CD8-positive, alpha-beta memory T cell (primary cell): ENCODE data around the gene TMED6. TPM values are rescaled to one million over a fixed set of nuclear protein-coding genes. Genes with fewer than 3 reads are reported as not detected.

Experiments
- CTCF ChIA-PET: fragments of 350-600 bp; sonication (Branson Sonifier 250); formaldehyde crosslinking; loops from one replicate; lab custom pipeline; 2021; ENCODE audit warnings: antibody characterized with exemption; lab: Charles Lee
- POLR2A ChIA-PET: fragments of 350-600 bp; sonication (Branson Sonifier 250); formaldehyde crosslinking; loops from one replicate; lab custom pipeline; 2021; ENCODE audit warnings: antibody characterized with exemption; lab: Charles Lee
- DNase-seq, 5 donors: peaks; one replicate each; pipeline versions ENCODE4 v3.0.0 to v3.0.0-alpha.2; 2020 to 2022; ENCODE audit warnings: mixed read lengths in 1 of 5
- H3K27ac ChIP-seq: one replicate; pipeline ENCODE4 v1.7.0; 2013; ENCODE audit warnings: low read depth, mild to moderate bottlenecking, low read length, moderate library complexity
- H3K27me3 ChIP-seq: 2 replicates; pipeline ENCODE4 v1.7.0; 2013; ENCODE audit warnings: low read length, mild to moderate bottlenecking; ENCODE audit not compliant: insufficient read depth, poor library complexity, severe bottlenecking
- H3K36me3 ChIP-seq: 2 replicates; pipeline ENCODE4 v1.7.0; 2013; ENCODE audit warnings: mild to moderate bottlenecking, low read length, moderate library complexity; ENCODE audit not compliant: insufficient read depth
- H3K4me1 ChIP-seq: 2 replicates; pipeline ENCODE4 v1.7.0; 2013; ENCODE audit warnings: mild to moderate bottlenecking, low read length, moderate library complexity; ENCODE audit not compliant: insufficient read depth
- H3K4me3 ChIP-seq: 2 replicates; pipeline ENCODE4 v1.7.0; 2013; ENCODE audit warnings: mild to moderate bottlenecking, low read length
- H3K9me3 ChIP-seq: 2 replicates; pipeline ENCODE4 v1.7.0; 2013; ENCODE audit warnings: mild to moderate bottlenecking, low read length
- H3K27ac Mint-ChIP-seq, 8 donors: one replicate each; pipeline ENCODE4 v1.8.0; 2020 to 2021; ENCODE audit warnings: mixed read lengths in 8 of 8, mild to moderate bottlenecking in 6 of 8, inconsistent platforms in 3 of 8, moderate library complexity in 3 of 8
- H3K27me3 Mint-ChIP-seq, 2 donors: one replicate each; pipeline ENCODE4 v1.8.0; 2020 to 2021; ENCODE audit warnings: mixed read lengths in 2 of 2, mild to moderate bottlenecking in 1 of 2, moderate library complexity in 1 of 2
- H3K36me3 Mint-ChIP-seq, 3 donors: one replicate each; pipeline ENCODE4 v1.8.0; 2020 to 2021; ENCODE audit warnings: mixed read lengths in 3 of 3, inconsistent platforms in 1 of 3, mild to moderate bottlenecking in 1 of 3
- H3K4me1 Mint-ChIP-seq, 3 donors: one replicate each; pipeline ENCODE4 v1.8.0; 2020 to 2021; ENCODE audit warnings: mixed read lengths in 3 of 3, inconsistent platforms in 1 of 3, mild to moderate bottlenecking in 1 of 3
- H3K4me3 Mint-ChIP-seq, 7 donors: one replicate each; pipeline ENCODE4 v1.8.0; 2020 to 2021; ENCODE audit warnings: mixed read lengths in 7 of 7, mild to moderate bottlenecking in 6 of 7, moderate library complexity in 4 of 7, inconsistent platforms in 2 of 7
- H3K9me3 Mint-ChIP-seq, 5 donors: one replicate each; pipeline ENCODE4 v1.8.0; 2020 to 2022; ENCODE audit warnings: mixed read lengths in 5 of 5, mild to moderate bottlenecking in 3 of 5, moderate library complexity in 2 of 5, inconsistent platforms in 1 of 5
- polyA plus RNA-seq: library from polyadenylated mRNA; unstranded; fragments of 300-500 nt; fragmentation: Illumina TruSeq; gene quantifications from one replicate; pipeline ENCODE4 v1.2.3, GENCODE V29; 2021
- total RNA-seq, 2 experiments: library from RNA; stranded (reverse); gene quantifications; one replicate each; pipeline ENCODE4 v1.2.3, GENCODE V29; 2021

The TMED6 gene
- total and polyA plus RNA-seq, 3 experiments from 2014 or later: 0.80 to 1.4 TPM; not detected in 1

- ChIA-PET POLR2A (interaction anchor here (1.0 kb wide), 1 partner anchor 10 kb away, joined by 7 read pairs; no protein-coding TSS in a partner anchor), CTCF (interaction anchor here (0.9 to 1.4 kb wide), 2 partner anchors 9 kb away, joined by 3 to 10 read pairs; no protein-coding TSS in a partner anchor)
- Histone ChIP-seq H3K27ac (peak overlapping the region; percentile 84), H3K36me3 (peaks cover 12% of the 10 kb centered on the region), H3K4me3 (no peak overlapping the region), H3K4me1 (peaks cover 24% of the 10 kb centered on the region), H3K9me3 (no peaks in the 10 kb centered on the region), H3K27me3 (no peaks in the 10 kb centered on the region)
- Mint-ChIP-seq H3K27me3 (no peaks in the 10 kb centered on the region), H3K36me3 (peaks cover 0 to 31% (median 6%) of the 10 kb centered on the region in 3 donors), H3K9me3 (no peaks in the 10 kb centered on the region), H3K4me3 (peak overlapping the region; percentile 84 to 97 (median 91)), H3K4me1 (peaks cover 31 to 38% (median 37%) of the 10 kb centered on the region in 3 donors), H3K27ac (peak overlapping the region in 6 of 8 donors; percentile 29 to 96 (median 92))
- no peak for DNase-seq
Measured at GRCh38 chr16:69386596-69386995, 35.0 kb upstream of the TMED6 start.

GRCh38 chr16:69384974-69385373 lies 33.4 kb upstream of the TMED6 start:
- POLR2A ChIA-PET: interaction anchor here (0.6 to 1.9 kb wide), 3 partner anchors 45 to 1148 kb away, joined by 3 to 5 read pairs (median 3); partner anchors contain the start of gene PDF
- no peaks in the 10 kb centered on the region for H3K9me3 Mint-ChIP-seq
- no peak for DNase-seq

GRCh38 chr16:69382421-69382820 lies 30.8 kb upstream of the TMED6 start:
- no peaks in the 10 kb centered on the region for H3K27me3 Mint-ChIP-seq
- H3K9me3 Mint-ChIP-seq: no peaks in the 10 kb centered on the region
- H3K27ac ChIP-seq: no peak overlapping the region
- ChIA-PET CTCF (interaction anchor here (1.6 kb wide), 1 partner anchor 13 kb away, joined by 5 read pairs; no protein-coding TSS in a partner anchor), POLR2A (interaction anchor here (1.2 kb wide), 1 partner anchor 42 kb away, joined by 3 read pairs; no protein-coding TSS in a partner anchor)
- peaks cover 24% of the 10 kb centered on the region for H3K4me1 ChIP-seq
- peak overlapping the region in 2 of 7 donors; percentile 33 to 56 for H3K4me3 Mint-ChIP-seq
- H3K4me1 Mint-ChIP-seq: peaks cover 34 to 45% (median 37%) of the 10 kb centered on the region in 3 donors
- no peak for DNase-seq
- no peak overlapping the region for H3K4me3 ChIP-seq
- no peaks in the 10 kb centered on the region for H3K9me3 ChIP-seq
- peaks cover 26% of the 10 kb centered on the region for H3K36me3 ChIP-seq
- peak overlapping the region in 7 of 8 donors; percentile 10 to 83 (median 52) for H3K27ac Mint-ChIP-seq
- no peaks in the 10 kb centered on the region for H3K27me3 ChIP-seq
- peaks cover 0 to 69% (median 15%) of the 10 kb centered on the region in 3 donors for H3K36me3 Mint-ChIP-seq

More at GRCh38 chr16:69384974-69385373, 33.4 kb upstream of the TMED6 start:
- H3K4me1 ChIP-seq: peaks cover 24% of the 10 kb centered on the region
- peak overlapping the region; percentile 57 for H3K4me3 ChIP-seq
- Mint-ChIP-seq H3K27ac (peak overlapping the region; percentile 91 to 99 (median 94)), H3K36me3 (peaks cover 0 to 46% (median 6%) of the 10 kb centered on the region in 3 donors), H3K4me3 (peak overlapping the region; percentile 84 to 97 (median 88)), H3K27me3 (no peaks in the 10 kb centered on the region), H3K4me1 (peaks cover 31 to 38% (median 37%) of the 10 kb centered on the region in 3 donors)
- H3K27ac ChIP-seq: peak overlapping the region; percentile 84
- no peaks in the 10 kb centered on the region for H3K27me3 ChIP-seq
- peaks cover 18% of the 10 kb centered on the region for H3K36me3 ChIP-seq
- CTCF ChIA-PET: interaction anchor here (0.8 to 1.6 kb wide), 4 partner anchors 15 to 267 kb away, joined by 3 to 4 read pairs (median 3); no protein-coding TSS in a partner anchor
- H3K9me3 ChIP-seq: no peaks in the 10 kb centered on the region

- peak overlapping the region in 1 of 8 donors; percentile 17 for H3K27ac Mint-ChIP-seq
- Histone ChIP-seq H3K27me3 (no peaks in the 10 kb centered on the region), H3K4me3 (no peak overlapping the region), H3K9me3 (no peaks in the 10 kb centered on the region), H3K27ac (no peak overlapping the region), H3K36me3 (peaks cover 26% of the 10 kb centered on the region), H3K4me1 (peaks cover 18% of the 10 kb centered on the region)
- POLR2A ChIA-PET: no interaction called here
- DNase-seq: no peak
- CTCF ChIA-PET: interaction anchor here (1.6 kb wide), 1 partner anchor 15 kb away, joined by 5 read pairs; no protein-coding TSS in a partner anchor
- no peaks in the 10 kb centered on the region for H3K9me3 Mint-ChIP-seq
- peaks cover 0 to 73% (median 15%) of the 10 kb centered on the region in 3 donors for H3K36me3 Mint-ChIP-seq
- no peak overlapping the region for H3K4me3 Mint-ChIP-seq
- H3K27me3 Mint-ChIP-seq: no peaks in the 10 kb centered on the region
- H3K4me1 Mint-ChIP-seq: peaks cover 33 to 45% (median 37%) of the 10 kb centered on the region in 3 donors
Measured at GRCh38 chr16:69381231-69381630, 29.6 kb upstream of the TMED6 start.

GRCh38 chr16:69378760-69379159 lies 27.2 kb upstream of the TMED6 start:
- no peaks in the 10 kb centered on the region for H3K9me3 Mint-ChIP-seq
- Histone ChIP-seq H3K9me3 (no peaks in the 10 kb centered on the region), H3K4me3 (no peak overlapping the region), H3K27ac (no peak overlapping the region), H3K27me3 (no peaks in the 10 kb centered on the region), H3K4me1 (peaks cover 2% of the 10 kb centered on the region), H3K36me3 (peaks cover 26% of the 10 kb centered on the region)
- no peak overlapping the region for H3K4me3 Mint-ChIP-seq
- H3K27ac Mint-ChIP-seq: peak overlapping the region in 3 of 8 donors; percentile 32 to 82 (median 67)
- no peaks in the 10 kb centered on the region for H3K27me3 Mint-ChIP-seq
- H3K36me3 Mint-ChIP-seq: peaks cover 0 to 70% (median 15%) of the 10 kb centered on the region in 3 donors
- ChIA-PET POLR2A (interaction anchor here (0.6 to 0.7 kb wide), 2 partner anchors 23 to 375 kb away, joined by 3 to 6 read pairs; no protein-coding TSS in a partner anchor), CTCF (interaction anchor here (2.3 kb wide), 1 partner anchor 17 kb away, joined by 8 read pairs; no protein-coding TSS in a partner anchor)
- DNase-seq: no peak
- H3K4me1 Mint-ChIP-seq: peaks cover 18 to 32% (median 23%) of the 10 kb centered on the region in 3 donors

GRCh38 chr16:69378036-69378435 lies 26.4 kb upstream of the TMED6 start:
- Histone ChIP-seq H3K4me3 (no peak overlapping the region), H3K27me3 (no peaks in the 10 kb centered on the region), H3K9me3 (no peaks in the 10 kb centered on the region), H3K4me1 (no peaks in the 10 kb centered on the region), H3K27ac (no peak overlapping the region), H3K36me3 (peaks cover 20% of the 10 kb centered on the region)
- peak overlapping the region in 4 of 8 donors; percentile 9 to 77 (median 18) for H3K27ac Mint-ChIP-seq
- ChIA-PET CTCF (no interaction called here), POLR2A (interaction anchor here (0.6 kb wide), 1 partner anchor 22 kb away, joined by 6 read pairs; no protein-coding TSS in a partner anchor)
- H3K36me3 Mint-ChIP-seq: peaks cover 0 to 70% (median 15%) of the 10 kb centered on the region in 3 donors
- H3K9me3 Mint-ChIP-seq: no peaks in the 10 kb centered on the region
- no peak for DNase-seq
- peaks cover 16 to 33% (median 25%) of the 10 kb centered on the region in 3 donors for H3K4me1 Mint-ChIP-seq
- peak overlapping the region in 1 of 7 donors; percentile 20 for H3K4me3 Mint-ChIP-seq
- H3K27me3 Mint-ChIP-seq: no peaks in the 10 kb centered on the region

- H3K27me3 Mint-ChIP-seq: no peaks in the 10 kb centered on the region
- Histone ChIP-seq H3K9me3 (no peaks in the 10 kb centered on the region), H3K4me1 (no peaks in the 10 kb centered on the region), H3K4me3 (no peak overlapping the region), H3K27ac (no peak overlapping the region), H3K36me3 (peaks cover 14% of the 10 kb centered on the region), H3K27me3 (no peaks in the 10 kb centered on the region)
- peak overlapping the region in 2 of 8 donors; percentile 38 to 81 for H3K27ac Mint-ChIP-seq
- no peak for DNase-seq
- ChIA-PET CTCF (no interaction called here), POLR2A (interaction anchor here (0.6 kb wide), 1 partner anchor 1813 kb away, joined by 3 read pairs; no protein-coding TSS in a partner anchor)
- peaks cover 0 to 70% (median 14%) of the 10 kb centered on the region in 3 donors for H3K36me3 Mint-ChIP-seq
- no peak overlapping the region for H3K4me3 Mint-ChIP-seq
- H3K4me1 Mint-ChIP-seq: peaks cover 13 to 25% (median 20%) of the 10 kb centered on the region in 3 donors
- H3K9me3 Mint-ChIP-seq: no peaks in the 10 kb centered on the region
Measured at GRCh38 chr16:69376393-69377059, 24.9 kb upstream of the TMED6 start.
